Gastroesophageal sphincter (tissue), 4 donors: ENCODE data around the gene NPL. TPM values are rescaled to one million over a fixed set of nuclear protein-coding genes. Genes with fewer than 3 reads are reported as not detected.
A peak's percentile ranks its signal among the peaks of the same experiment; 100 is the strongest.

Experiments used
- ATAC-seq: fragments of 150-250 bp; one replicate; pipeline ENCODE4 v1.9.1; 2016; ENCODE audit warnings: mild to moderate bottlenecking, moderate library complexity
- H3K27ac ChIP-seq, 4 donors: fragments of 200-600 bp; sonication (generic) in 3 of 4; 1 replicate in 3 of 4; 2 replicates in 1 of 4; pipeline ENCODE4 v1.5.1; 2016 to 2019
- H3K27me3 ChIP-seq: fragments of 200-600 bp; sonication (generic); one replicate; pipeline ENCODE4 v1.5.1; 2019
- H3K36me3 ChIP-seq, 2 donors: fragments of 200-600 bp; sonication (generic); one replicate each; pipeline ENCODE4 v1.5.1; 2019; ENCODE audit warnings: control low read depth in 1 of 2
- H3K4me1 ChIP-seq, 3 donors: fragments of 200-600 bp; sonication (generic); 1 replicate in 2 of 3; 2 replicates in 1 of 3; pipeline ENCODE4 v1.5.1; 2016 to 2019; ENCODE audit warnings: control low read depth in 2 of 3
- H3K4me3 ChIP-seq, 2 donors: fragments of 200-600 bp; sonication (generic); one replicate each; pipeline ENCODE4 v1.5.1; 2019; ENCODE audit warnings: mild to moderate bottlenecking in 1 of 2, moderate library complexity in 1 of 2
- H3K9me3 ChIP-seq, 3 donors: fragments of 200-600 bp; sonication (generic); one replicate each; pipeline ENCODE4 v1.5.1; 2017 to 2019; ENCODE audit warnings: control low read depth in 2 of 3
- CTCF ChIP-seq, 4 experiments: fragments of 200-600 bp in 2 of 4; fragments of 450-650 bp in 2 of 4; sonication (generic) in 1 of 4; IDR thresholded peaks; one replicate each; pipeline ENCODE4 v1.5.1; 2017 to 2019; ENCODE audit warnings: antibody characterized with exemption in 4 of 4, mild to moderate bottlenecking in 2 of 4, moderate library complexity in 2 of 4
- EP300 ChIP-seq: sonication (generic); formaldehyde crosslinking; IDR thresholded peaks from one replicate; pipeline ENCODE4 v1.6.1; 2017; ENCODE audit warnings: antibody characterized with exemption, mild to moderate bottlenecking
- POLR2A ChIP-seq, 2 donors: fragments of 450-650 bp; IDR thresholded peaks; one replicate each; pipeline ENCODE4 v1.6.1; 2017; ENCODE audit warnings: antibody characterized with exemption in 2 of 2, mild to moderate bottlenecking in 2 of 2, moderate library complexity in 1 of 2
- POLR2AphosphoS5 ChIP-seq: sonication (generic); formaldehyde crosslinking; IDR thresholded peaks from one replicate; pipeline ENCODE4 v1.6.1; 2017; ENCODE audit warnings: antibody characterized with exemption
- WGBS, 2 donors: methylation state at CpG; one replicate each; pipeline ENCODE4 v1.1.5; 2018; ENCODE audit warnings: low coverage in 1 of 2; 5-methylcytosine and 5-hydroxymethylcytosine counted together
- total RNA-seq, 4 donors: library from RNA; depleted of rRNA; stranded (reverse); fragments of >200 nt; gene quantifications; one replicate each; pipeline ENCODE4 v1.1.0, GENCODE V29; 2016

The NPL gene
- total RNA-seq, 4 donors from 2014 or later = 6.8 to 10.2 (median 7.9) TPM

- peaks cover 0 to 29% (median 3%) of the 10 kb centered on the region in 3 donors for H3K4me1 ChIP-seq
- H3K27me3 ChIP-seq = no peaks in the 10 kb centered on the region
- TF ChIP-seq POLR2AphosphoS5 (no peak), CTCF (IDR thresholded peaks at IDR 0.05) (peak; percentile 46 to 77 (median 69)), EP300 (no peak), POLR2A (IDR thresholded peaks at IDR 0.05) (no peak)
- H3K4me3 ChIP-seq = no peak overlapping the region
- H3K9me3 ChIP-seq = no peaks in the 10 kb centered on the region
- no peaks in the 10 kb centered on the region for H3K36me3 ChIP-seq
- ATAC-seq = no peak
- WGBS, 2 donors = 49 to 60% methylated on average over 5 to 6 of the region's 6 CpGs
- no peak overlapping the region for H3K27ac ChIP-seq
Observed at GRCh38 chr1:182786223-182786994, 3.2 kb upstream of the NPL start.

- Histone ChIP-seq H3K27ac (no peak overlapping the region), H3K4me3 (no peak overlapping the region), H3K27me3 (no peaks in the 10 kb centered on the region), H3K9me3 (no peaks in the 10 kb centered on the region), H3K36me3 (no peaks in the 10 kb centered on the region), H3K4me1 (peaks cover 0 to 29% (median 3%) of the 10 kb centered on the region in 3 donors)
- 60 to 78% methylated on average over 3 to 4 of the region's 4 CpGs for WGBS, 2 donors
- TF ChIP-seq EP300 (no peak), CTCF (IDR thresholded peaks at IDR 0.05) (no peak), POLR2A (IDR thresholded peaks at IDR 0.05) (no peak), POLR2AphosphoS5 (no peak)
- no peak for ATAC-seq
Observed at GRCh38 chr1:182786995-182787324, 2.6 kb upstream of the NPL start.

- H3K4me3 ChIP-seq = no peak overlapping the region
- H3K4me1 ChIP-seq = peaks cover 0 to 19% (median 3%) of the 10 kb centered on the region in 3 donors
- no peaks in the 10 kb centered on the region for H3K9me3 ChIP-seq
- H3K27me3 ChIP-seq = no peaks in the 10 kb centered on the region
- peaks cover 0 to 20% of the 10 kb centered on the region in 2 donors for H3K36me3 ChIP-seq
- ATAC-seq = no peak
- TF ChIP-seq POLR2A (IDR thresholded peaks at IDR 0.05) = no peak
- TF ChIP-seq POLR2AphosphoS5 = no peak
- TF ChIP-seq EP300 = no peak
- WGBS, 2 donors = 87 to 94% methylated on average over 8 of the region's 8 CpGs
- no peak overlapping the region for H3K27ac ChIP-seq
Observed at GRCh38 chr1:182791281-182792179, 2.0 kb downstream of the NPL start.

- H3K27me3 ChIP-seq = no peaks in the 10 kb centered on the region
- whole genome bisulfite sequencing, 2 donors = 94 to 100% methylated on average over 2 of the region's 2 CpGs
- H3K4me1 ChIP-seq = peaks cover 0 to 11% (median 0%) of the 10 kb centered on the region in 3 donors
- H3K9me3 ChIP-seq = no peaks in the 10 kb centered on the region
- TF ChIP-seq POLR2AphosphoS5 = no peak
- no peak for TF ChIP-seq EP300
- no peak for TF ChIP-seq CTCF (IDR thresholded peaks at IDR 0.05)
- no peak for TF ChIP-seq POLR2A (IDR thresholded peaks at IDR 0.05)
- no peak overlapping the region for H3K4me3 ChIP-seq
- peaks cover 0 to 37% of the 10 kb centered on the region in 2 donors for H3K36me3 ChIP-seq
- H3K27ac ChIP-seq = no peak overlapping the region
- ATAC-seq = no peak
Observed at GRCh38 chr1:182794091-182794490, 4.5 kb downstream of the NPL start.

GRCh38 chr1:182794676-182795201 is 5.2 kb downstream of the NPL start:
- TF ChIP-seq EP300 (no peak), CTCF (IDR thresholded peaks at IDR 0.05) (no peak), POLR2AphosphoS5 (no peak), POLR2A (IDR thresholded peaks at IDR 0.05) (no peak)
- H3K4me1 ChIP-seq = peaks cover 0 to 7% (median 0%) of the 10 kb centered on the region in 3 donors
- H3K9me3 ChIP-seq = no peaks in the 10 kb centered on the region
- no peak for ATAC-seq
- peaks cover 0 to 37% of the 10 kb centered on the region in 2 donors for H3K36me3 ChIP-seq
- H3K27ac ChIP-seq = peak overlapping the region in 1 of 4 donors; percentile 15
- H3K4me3 ChIP-seq = no peak overlapping the region
- 71 to 100% methylated on average over 1 to 3 of the region's 3 CpGs for WGBS, 2 donors
- H3K27me3 ChIP-seq = no peaks in the 10 kb centered on the region
